K562 (cell line): ENCODE data around the gene NEDD4L. TPM values are rescaled to one million over a fixed set of nuclear protein-coding genes. Genes with fewer than 3 reads are reported as not detected.

Source experiments
- GATA2 ChIP-seq: sonication (generic); formaldehyde crosslinking; IDR thresholded peaks from 2 replicates; pipeline ENCODE4 v1.4.0; 2020; ENCODE audit warnings: mild to moderate bottlenecking, missing genetic modification reagents
- HDAC1 ChIP-seq, 2 experiments: fragments of 450-650 bp; IDR thresholded peaks; 2 replicates each; pipeline ENCODE4 v1.6.1; 2016 to 2017; ENCODE audit warnings: inconsistent platforms in 1 of 2, mild to moderate bottlenecking in 1 of 2, moderate library complexity in 1 of 2
- KAT2B ChIP-seq: IDR thresholded peaks from one replicate; pipeline ENCODE4 v1.6.1; 2012; ENCODE audit warnings: low read depth, mild to moderate bottlenecking, control low read depth, inconsistent platforms, low read length, moderate library complexity
- KAT7 ChIP-seq: sonication (generic); formaldehyde crosslinking; IDR thresholded peaks from 2 replicates; pipeline ENCODE4 v1.8.0; 2022; ENCODE audit warnings: missing genetic modification reagents, mild to moderate bottlenecking, borderline replicate concordance
- MYC ChIP-seq, 2 experiments: fragments of 250-450 bp in 1 of 2; sonication (Bioruptor Pico) in 1 of 2; IDR thresholded peaks; 2 replicates each; pipeline versions ENCODE4 v1.5.1 to v1.6.1; 2012 to 2021; ENCODE audit warnings: low read depth in 2 of 2, borderline replicate concordance in 1 of 2, improper control_type of control experiment in 1 of 2, low read length in 1 of 2, mild to moderate bottlenecking in 1 of 2, moderate library complexity in 1 of 2
- MYNN ChIP-seq, 2 experiments: sonication (generic); formaldehyde crosslinking in 1 of 2; IDR thresholded peaks; 2 replicates each; pipeline versions ENCODE4 v1.5.0 to v1.6.1; 2016 to 2020; ENCODE audit warnings: antibody characterized with exemption in 1 of 2, missing genetic modification reagents in 1 of 2
- SAFB2 ChIP-seq: fragments of 200-400 bp; formaldehyde crosslinking; IDR thresholded peaks from 2 replicates; pipeline ENCODE4 v1.6.1; 2018; ENCODE audit warnings: borderline replicate concordance, low read length, low read depth, moderate library complexity; ENCODE audit not compliant: severe bottlenecking
- TAF15 ChIP-seq: fragments of 200-400 bp; formaldehyde crosslinking; IDR thresholded peaks from 2 replicates; pipeline ENCODE4 v1.6.1; 2017; ENCODE audit warnings: mild to moderate bottlenecking, low read depth, low read length, moderate library complexity
- TAF9B ChIP-seq: fragments of 450-650 bp; IDR thresholded peaks from 2 replicates; pipeline ENCODE4 v1.6.1; 2018; ENCODE audit warnings: mild to moderate bottlenecking; ENCODE audit not compliant: partially characterized antibody
- TEAD2 ChIP-seq: fragments of 450-650 bp; IDR thresholded peaks from 2 replicates; pipeline ENCODE4 v1.6.1; 2016; ENCODE audit warnings: missing genetic modification characterization, control low read depth, missing compliant biosample characterization
- TFAM ChIP-seq: fragments of 250-450 bp; sonication (Bioruptor Pico); conservative IDR thresholded peaks from 2 replicates; pipeline ENCODE4 v1.5.0; 2021; ENCODE audit warnings: mild to moderate bottlenecking, moderate library complexity
- TOE1 ChIP-seq, 2 experiments: fragments of 450-650 bp in 1 of 2; sonication (generic) in 1 of 2; formaldehyde crosslinking in 1 of 2; IDR thresholded peaks; 2 replicates each; pipeline versions ENCODE4 v1.7.1 to v1.8.0; 2016 to 2022; ENCODE audit warnings: borderline replicate concordance in 2 of 2, mild to moderate bottlenecking in 2 of 2, antibody characterized with exemption in 1 of 2, inconsistent platforms in 1 of 2, low read depth in 1 of 2, missing genetic modification reagents in 1 of 2, moderate library complexity in 1 of 2
- ZC3H8 ChIP-seq: fragments of 450-650 bp; IDR thresholded peaks from 2 replicates; pipeline ENCODE4 v1.6.1; 2017
- ZNF282 ChIP-seq: sonication (generic); formaldehyde crosslinking; IDR thresholded peaks from 2 replicates; pipeline ENCODE4 v1.8.1; 2023; ENCODE audit warnings: missing genetic modification reagents
- ZNF77 ChIP-seq: fragments of 250-450 bp; sonication (Bioruptor Pico); IDR thresholded peaks from 2 replicates; pipeline ENCODE4 v1.5.0; 2020
- polyA plus RNA-seq, 8 experiments: library from polyadenylated mRNA; depleted of rRNA in 4 of 8; stranded (reverse) in 5 of 8; unstranded in 3 of 8; fragments of >200 nt; fragmentation: Nextera tagmentation in 2 of 8; fragmentation: Illumina TruSeq in 1 of 8; extraction: Ambion mirVana in 2 of 8; extraction: Trizol in 1 of 8; gene quantifications; 2 replicates each; pipeline versions ENCODE4 v1.2.1 to v1.2.3, GENCODE V29; 2011 to 2014; ENCODE audit warnings: inconsistent platforms in 1 of 8, missing spikeins in 1 of 8
- total RNA-seq, 7 experiments: library from RNA; depleted of rRNA in 6 of 7; stranded (reverse); fragments of >200 nt in 6 of 7; fragmentation: Illumina TruSeq in 2 of 7; extraction: Trizol in 2 of 7; gene quantifications; 2 replicates each; pipeline versions ENCODE4 v1.2.1 to v1.2.3, GENCODE V29; 2011 to 2021; ENCODE audit warnings: low replicate concordance in 1 of 7
- TF ChIP-seq, protein P1 (sequence below): fragments of 450-650 bp; IDR thresholded peaks from 2 replicates; pipeline ENCODE4 v1.6.1; 2018; ENCODE audit not compliant: partially characterized antibody
- TF ChIP-seq, protein P2 (sequence below): fragments of 450-650 bp; IDR thresholded peaks from 2 replicates; pipeline ENCODE4 v1.7.1; 2018; ENCODE audit warnings: mild to moderate bottlenecking, low read depth; ENCODE audit not compliant: partially characterized antibody
- TF ChIP-seq, protein P3 (sequence below): fragments of 450-650 bp; formaldehyde crosslinking; IDR thresholded peaks from 2 replicates; pipeline ENCODE4 v1.4.0; 2022; ENCODE audit warnings: missing genetic modification characterization

Gene NEDD4L
- total and polyA plus RNA-seq, 9 of the 15 experiments (the other 6 are each of a cell fraction or from before 2014, with no cell fraction given), result 8.1 to 33.4 (median 19.9) TPM

GRCh38 chr18:58221060-58221725, 177.2 kb downstream of the NEDD4L start (continued):
- TF ChIP-seq MYC (IDR thresholded peaks at IDR 0.05; ENCODE audit: low read depth, low read length), result no peak
- no peak for TF ChIP-seq MYC (CRISPR knock-in tag; IDR thresholded peaks at IDR 0.05; ENCODE audit: borderline replicate concordance, low read depth)
- no peak for TF ChIP-seq TEAD2 (tag)
- TF ChIP-seq ZNF282 (CRISPR knock-in tag), result no peak
- TF ChIP-seq TAF15, result no peak
- TF ChIP-seq TFAM (CRISPR knock-in tag), result no peak
- no peak for TF ChIP-seq KAT7 (CRISPR knock-in tag)
- no peak for TF ChIP-seq ZC3H8
- TF ChIP-seq, protein P1, sequence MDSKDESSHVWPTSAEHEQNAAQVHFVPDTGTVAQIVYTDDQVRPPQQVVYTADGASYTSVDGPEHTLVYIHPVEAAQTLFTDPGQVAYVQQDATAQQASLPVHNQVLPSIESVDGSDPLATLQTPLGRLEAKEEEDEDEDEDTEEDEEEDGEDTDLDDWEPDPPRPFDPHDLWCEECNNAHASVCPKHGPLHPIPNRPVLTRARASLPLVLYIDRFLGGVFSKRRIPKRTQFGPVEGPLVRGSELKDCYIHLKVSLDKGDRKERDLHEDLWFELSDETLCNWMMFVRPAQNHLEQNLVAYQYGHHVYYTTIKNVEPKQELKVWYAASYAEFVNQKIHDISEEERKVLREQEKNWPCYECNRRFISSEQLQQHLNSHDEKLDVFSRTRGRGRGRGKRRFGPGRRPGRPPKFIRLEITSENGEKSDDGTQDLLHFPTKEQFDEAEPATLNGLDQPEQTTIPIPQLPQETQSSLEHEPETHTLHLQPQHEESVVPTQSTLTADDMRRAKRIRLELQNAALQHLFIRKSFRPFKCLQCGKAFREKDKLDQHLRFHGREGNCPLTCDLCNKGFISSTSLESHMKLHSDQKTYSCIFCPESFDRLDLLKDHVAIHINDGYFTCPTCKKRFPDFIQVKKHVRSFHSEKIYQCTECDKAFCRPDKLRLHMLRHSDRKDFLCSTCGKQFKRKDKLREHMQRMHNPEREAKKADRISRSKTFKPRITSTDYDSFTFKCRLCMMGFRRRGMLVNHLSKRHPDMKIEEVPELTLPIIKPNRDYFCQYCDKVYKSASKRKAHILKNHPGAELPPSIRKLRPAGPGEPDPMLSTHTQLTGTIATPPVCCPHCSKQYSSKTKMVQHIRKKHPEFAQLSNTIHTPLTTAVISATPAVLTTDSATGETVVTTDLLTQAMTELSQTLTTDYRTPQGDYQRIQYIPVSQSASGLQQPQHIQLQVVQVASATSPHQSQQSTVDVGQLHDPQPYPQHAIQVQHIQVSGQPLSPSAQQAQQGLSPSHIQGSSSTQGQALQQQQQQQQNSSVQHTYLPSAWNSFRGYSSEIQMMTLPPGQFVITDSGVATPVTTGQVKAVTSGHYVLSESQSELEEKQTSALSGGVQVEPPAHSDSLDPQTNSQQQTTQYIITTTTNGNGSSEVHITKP, result no peak
- TF ChIP-seq HDAC1 (IDR thresholded peaks at IDR 0.05), result 0 out of 4 replicates have a peak, but pooled peaks of 1 of the 2 experiments have one; percentile 35
- TF ChIP-seq TOE1 (IDR thresholded peaks at IDR 0.05; ENCODE audit: borderline replicate concordance), result no peak
- TF ChIP-seq TOE1 (CRISPR knock-in tag; IDR thresholded peaks at IDR 0.05; ENCODE audit: borderline replicate concordance, low read depth), result no peak
- TF ChIP-seq ZNF77 (CRISPR knock-in tag), result no peak
- TF ChIP-seq TAF9B, result peak; percentile 60
- no peak for TF ChIP-seq GATA2 (CRISPR knock-in tag)
- TF ChIP-seq, protein P2, sequence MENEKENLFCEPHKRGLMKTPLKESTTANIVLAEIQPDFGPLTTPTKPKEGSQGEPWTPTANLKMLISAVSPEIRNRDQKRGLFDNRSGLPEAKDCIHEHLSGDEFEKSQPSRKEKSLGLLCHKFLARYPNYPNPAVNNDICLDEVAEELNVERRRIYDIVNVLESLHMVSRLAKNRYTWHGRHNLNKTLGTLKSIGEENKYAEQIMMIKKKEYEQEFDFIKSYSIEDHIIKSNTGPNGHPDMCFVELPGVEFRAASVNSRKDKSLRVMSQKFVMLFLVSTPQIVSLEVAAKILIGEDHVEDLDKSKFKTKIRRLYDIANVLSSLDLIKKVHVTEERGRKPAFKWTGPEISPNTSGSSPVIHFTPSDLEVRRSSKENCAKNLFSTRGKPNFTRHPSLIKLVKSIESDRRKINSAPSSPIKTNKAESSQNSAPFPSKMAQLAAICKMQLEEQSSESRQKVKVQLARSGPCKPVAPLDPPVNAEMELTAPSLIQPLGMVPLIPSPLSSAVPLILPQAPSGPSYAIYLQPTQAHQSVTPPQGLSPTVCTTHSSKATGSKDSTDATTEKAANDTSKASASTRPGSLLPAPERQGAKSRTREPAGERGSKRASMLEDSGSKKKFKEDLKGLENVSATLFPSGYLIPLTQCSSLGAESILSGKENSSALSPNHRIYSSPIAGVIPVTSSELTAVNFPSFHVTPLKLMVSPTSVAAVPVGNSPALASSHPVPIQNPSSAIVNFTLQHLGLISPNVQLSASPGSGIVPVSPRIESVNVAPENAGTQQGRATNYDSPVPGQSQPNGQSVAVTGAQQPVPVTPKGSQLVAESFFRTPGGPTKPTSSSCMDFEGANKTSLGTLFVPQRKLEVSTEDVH, result no peak
- no peak for TF ChIP-seq SAFB2
- TF ChIP-seq, protein P3, sequence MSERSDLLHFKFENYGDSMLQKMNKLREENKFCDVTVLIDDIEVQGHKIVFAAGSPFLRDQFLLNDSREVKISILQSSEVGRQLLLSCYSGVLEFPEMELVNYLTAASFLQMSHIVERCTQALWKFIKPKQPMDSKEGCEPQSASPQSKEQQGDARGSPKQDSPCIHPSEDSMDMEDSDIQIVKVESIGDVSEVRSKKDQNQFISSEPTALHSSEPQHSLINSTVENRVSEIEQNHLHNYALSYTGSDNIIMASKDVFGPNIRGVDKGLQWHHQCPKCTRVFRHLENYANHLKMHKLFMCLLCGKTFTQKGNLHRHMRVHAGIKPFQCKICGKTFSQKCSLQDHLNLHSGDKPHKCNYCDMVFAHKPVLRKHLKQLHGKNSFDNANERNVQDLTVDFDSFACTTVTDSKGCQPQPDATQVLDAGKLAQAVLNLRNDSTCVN (CRISPR knock-in tag), result no peak
- TF ChIP-seq MYNN (IDR thresholded peaks at IDR 0.05), result no peak
- no peak for TF ChIP-seq MYNN (CRISPR knock-in tag; IDR thresholded peaks at IDR 0.05)
- no peak for TF ChIP-seq KAT2B
